Activated naive CD8-positive, alpha-beta T cell treated with anti-CD3 and anti-CD28 coated beads, Interleukin-2, amount 50 U/mL, for 24 hours (primary cell): ENCODE results near the gene CHST11.
A peak's percentile ranks its signal among the peaks of the same experiment; 100 is the strongest.

Source experiments
- ATAC-seq: fragments of 150-1000 bp; cut with Tn5 transposase; one replicate; pipeline ENCODE4 v1.10.0; 2021
- DNase-seq: peaks from one replicate; pipeline ENCODE4 v3.0.0; 2021
- H3K27ac Mint-ChIP-seq: one replicate; pipeline ENCODE4 v1.8.0; 2021; ENCODE audit warnings: mild to moderate bottlenecking, mixed read lengths
- H3K27me3 Mint-ChIP-seq: one replicate; pipeline ENCODE4 v1.8.0; 2021; ENCODE audit warnings: mixed read lengths
- H3K36me3 Mint-ChIP-seq: one replicate; pipeline ENCODE4 v1.8.0; 2021; ENCODE audit warnings: low read depth, mixed read lengths
- H3K4me1 Mint-ChIP-seq: one replicate; pipeline ENCODE4 v1.8.0; 2021; ENCODE audit warnings: mixed read lengths
- H3K4me3 Mint-ChIP-seq: one replicate; pipeline ENCODE4 v1.8.0; 2021; ENCODE audit warnings: mild to moderate bottlenecking, moderate library complexity, mixed read lengths
- H3K9me3 Mint-ChIP-seq: one replicate; pipeline ENCODE4 v1.8.0; 2021; ENCODE audit warnings: mixed read lengths

Gene CHST11

DNA sequence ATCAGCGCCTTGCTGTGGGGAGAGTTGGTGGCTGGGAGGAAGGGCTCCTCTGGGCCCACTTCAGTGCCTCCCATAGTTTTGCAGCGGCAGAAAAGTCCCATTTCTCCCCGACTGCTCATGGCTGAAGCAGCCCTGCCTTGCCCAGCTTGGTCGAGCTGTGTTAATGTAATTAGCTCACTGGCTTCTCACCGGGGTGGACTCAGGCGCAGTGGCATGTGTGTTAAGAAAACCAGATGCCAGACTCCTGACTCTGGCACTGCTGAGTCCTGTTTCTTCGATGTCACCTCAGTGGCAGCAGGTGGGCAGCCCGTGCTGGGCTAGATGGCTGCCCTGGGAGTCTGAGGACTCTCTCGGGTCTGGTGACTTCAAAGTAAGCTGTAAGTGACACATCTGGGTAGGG lies 47.4 kb downstream of the CHST11 start:
- Mint-ChIP-seq H3K4me3 (no peak overlapping the region), H3K4me1 (peaks cover 83% of the 10 kb centered on the region), H3K36me3 (peaks cover 9% of the 10 kb centered on the region), H3K27me3 (no peaks in the 10 kb centered on the region), H3K9me3 (peaks cover 5% of the 10 kb centered on the region), H3K27ac (no peak overlapping the region)
- ATAC-seq (no peak), DNase-seq (no peak)

DNA sequence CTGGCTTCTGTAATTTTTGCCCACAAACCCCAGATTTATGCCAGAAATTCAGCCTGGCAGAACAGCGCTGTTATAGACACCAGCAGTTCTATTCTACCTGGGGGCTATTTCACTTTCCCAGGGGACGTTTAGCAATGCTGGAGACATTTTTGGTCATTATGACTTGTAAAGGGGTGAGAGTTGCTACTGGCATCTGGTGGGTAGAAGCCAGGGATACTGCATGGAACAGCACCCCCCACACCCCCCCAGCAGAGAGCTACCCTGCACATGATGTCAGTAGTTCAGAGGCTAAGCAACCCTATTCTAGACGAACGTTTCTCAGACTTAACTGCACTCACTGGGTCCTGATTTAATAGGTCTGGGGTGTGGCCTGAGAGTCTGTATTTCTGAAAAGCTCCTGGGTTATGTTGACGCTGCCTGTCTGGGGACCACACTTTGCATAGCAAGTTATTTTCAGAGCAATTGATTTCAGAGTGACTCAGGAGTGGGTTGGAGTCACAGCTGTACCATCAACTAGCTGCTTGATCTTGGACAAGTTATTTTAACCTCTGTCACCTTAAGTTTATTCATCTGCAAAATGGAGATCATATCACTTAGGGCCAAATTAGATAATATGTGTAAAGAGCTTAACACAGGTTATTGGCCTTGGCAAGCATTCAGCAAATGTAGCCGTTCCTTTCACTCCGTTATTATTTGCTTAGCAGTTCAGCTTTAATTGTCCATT lies 48.5 kb downstream of the CHST11 start:
- Mint-ChIP-seq H3K27me3 (no peaks in the 10 kb centered on the region), H3K4me1 (peaks cover 83% of the 10 kb centered on the region), H3K9me3 (peaks cover 7% of the 10 kb centered on the region), H3K4me3 (no peak overlapping the region), H3K36me3 (peaks cover 9% of the 10 kb centered on the region), H3K27ac (no peak overlapping the region)
- ATAC-seq (no peak), DNase-seq (no peak)

DNA sequence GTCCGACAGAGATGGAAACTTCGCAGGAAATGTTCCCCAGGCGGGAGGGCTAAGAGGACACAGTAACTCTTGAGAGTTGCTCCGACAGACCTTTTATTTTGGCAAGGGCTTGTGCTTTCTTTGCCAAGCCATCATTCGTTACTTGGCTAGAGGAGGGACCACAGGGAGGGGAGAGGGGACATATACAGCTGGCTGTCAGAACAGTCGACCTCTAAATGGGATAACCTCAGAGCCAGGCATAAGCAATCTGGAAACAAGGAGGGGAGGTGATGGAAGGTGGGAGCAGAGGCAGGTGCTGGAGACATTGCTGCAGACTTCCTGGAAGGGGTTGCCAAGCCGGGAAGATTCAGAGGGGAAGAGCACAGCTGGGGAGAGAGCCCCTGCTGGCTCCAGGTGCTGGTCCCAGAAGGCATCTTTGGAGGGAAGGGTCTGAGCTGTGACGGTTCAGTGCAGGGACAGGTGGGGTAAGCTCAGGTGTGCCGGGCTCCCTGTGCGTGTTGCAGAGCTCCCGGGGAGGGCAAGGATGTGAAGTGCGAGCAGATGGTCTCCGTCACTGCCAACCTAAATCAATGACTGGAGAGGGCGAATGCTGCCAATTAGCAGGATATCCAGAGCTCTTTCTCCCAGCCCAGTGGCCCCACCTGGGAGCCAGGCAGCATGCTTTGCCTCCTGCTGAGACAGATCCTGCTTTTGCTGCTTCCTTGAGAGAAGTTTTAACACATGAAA lies 50.1 kb downstream of the CHST11 start:
- no peak for DNase-seq
- no peak overlapping the region for H3K4me3 Mint-ChIP-seq
- H3K4me1 Mint-ChIP-seq: peaks cover 79% of the 10 kb centered on the region
- H3K27me3 Mint-ChIP-seq: no peaks in the 10 kb centered on the region
- no peak overlapping the region for H3K27ac Mint-ChIP-seq
- ATAC-seq: no peak
- peaks cover 9% of the 10 kb centered on the region for H3K36me3 Mint-ChIP-seq
- peaks cover 7% of the 10 kb centered on the region for H3K9me3 Mint-ChIP-seq

DNA sequence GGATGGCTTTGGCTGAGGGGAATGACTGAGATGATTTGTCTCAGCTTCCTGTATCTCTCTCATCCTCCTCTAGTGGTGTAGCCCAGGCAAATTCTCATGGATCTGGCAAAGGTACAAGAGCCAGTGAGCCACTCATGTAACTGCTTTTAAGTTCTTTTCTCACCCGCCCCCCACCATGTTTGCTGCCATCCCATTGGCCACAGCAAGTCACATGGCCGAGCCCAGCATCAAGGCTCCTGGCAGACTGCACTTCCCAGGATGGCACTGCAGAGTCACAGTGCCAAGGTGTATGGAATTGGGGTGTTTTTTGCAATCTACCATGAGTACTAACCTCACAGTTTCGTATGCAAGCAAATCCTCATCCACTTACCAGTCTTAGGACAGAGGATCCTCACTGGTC lies 50.9 kb downstream of the CHST11 start:
- DNase-seq (no peak), ATAC-seq (no peak)
- Mint-ChIP-seq H3K4me1 (peaks cover 73% of the 10 kb centered on the region), H3K27ac (no peak overlapping the region), H3K36me3 (peaks cover 5% of the 10 kb centered on the region), H3K4me3 (no peak overlapping the region), H3K27me3 (no peaks in the 10 kb centered on the region), H3K9me3 (peaks cover 7% of the 10 kb centered on the region)

DNA sequence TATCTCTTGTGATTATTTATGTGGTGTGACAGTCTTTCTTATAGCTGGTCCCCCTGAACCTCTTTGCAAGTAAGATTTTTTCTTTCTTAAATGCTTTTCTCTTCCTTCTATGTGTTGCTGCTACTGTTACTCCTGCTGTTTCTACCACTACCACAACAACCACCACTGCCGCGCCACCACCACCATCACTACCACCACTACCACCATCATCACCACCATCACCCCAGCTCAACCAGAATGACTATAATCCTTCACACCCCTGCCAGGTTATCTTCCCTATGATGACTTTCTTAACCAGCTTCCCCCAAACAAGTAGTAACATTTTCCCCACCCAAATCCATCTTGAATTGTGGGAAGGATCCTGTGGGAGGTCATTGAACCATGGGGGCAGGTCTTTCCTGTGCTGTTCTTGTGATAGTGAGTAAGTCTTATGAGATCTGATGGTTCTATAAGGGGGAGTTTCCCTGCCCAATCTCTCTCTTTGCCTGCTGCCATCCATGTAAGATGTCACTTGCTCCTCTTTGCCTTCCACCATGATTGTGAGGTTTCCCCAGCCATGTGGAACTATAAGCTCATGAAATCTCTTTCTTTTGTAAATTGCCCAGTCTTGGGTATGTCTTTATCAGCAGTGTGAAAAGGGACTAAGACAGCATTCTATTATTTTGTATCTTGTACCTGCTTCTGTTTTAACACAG lies 52.2 kb downstream of the CHST11 start:
- Mint-ChIP-seq H3K4me1 (peaks cover 65% of the 10 kb centered on the region), H3K27me3 (no peaks in the 10 kb centered on the region), H3K27ac (peak overlapping the region; percentile 57), H3K9me3 (peaks cover 7% of the 10 kb centered on the region), H3K36me3 (no peaks in the 10 kb centered on the region), H3K4me3 (peak overlapping the region; percentile 5)
- DNase-seq (no peak), ATAC-seq (no peak)

DNA sequence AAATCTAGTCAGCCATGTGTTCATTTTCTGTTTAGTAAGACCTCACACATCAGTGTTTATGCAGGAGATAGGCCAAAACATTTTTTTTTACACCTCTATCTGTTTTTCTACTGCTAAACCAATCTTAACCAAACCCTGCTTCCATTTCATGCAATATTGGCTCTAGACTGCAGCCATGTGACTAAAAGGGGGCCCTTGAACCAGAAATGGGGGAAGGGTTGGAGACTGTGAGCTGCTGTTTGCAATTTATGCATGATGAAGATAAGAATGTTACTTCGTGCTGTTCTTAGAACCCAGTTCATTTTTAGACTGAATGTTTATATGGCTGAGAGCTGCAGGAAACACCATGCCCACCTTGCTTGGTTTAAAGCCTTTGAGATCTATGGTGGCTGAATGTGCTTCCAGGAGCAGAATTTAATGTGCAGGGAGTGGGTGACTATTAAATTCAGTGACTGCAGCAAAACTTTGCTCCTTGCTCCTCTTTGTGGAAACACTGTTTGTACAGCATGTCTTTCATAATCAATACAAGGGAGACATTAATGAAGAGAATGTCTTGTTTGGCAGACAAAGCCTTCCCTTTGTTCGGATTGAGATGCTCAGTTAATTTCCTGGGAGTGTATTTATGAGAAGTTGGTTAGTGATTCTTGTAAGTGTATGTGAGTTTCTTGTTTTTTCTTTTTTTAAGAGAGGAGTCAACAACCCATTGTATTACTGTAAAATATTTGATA lies 53.6 kb downstream of the CHST11 start:
- H3K4me3 Mint-ChIP-seq: no peak overlapping the region
- DNase-seq (no peak), ATAC-seq (no peak)
- H3K27me3 Mint-ChIP-seq: no peaks in the 10 kb centered on the region
- no peak overlapping the region for H3K27ac Mint-ChIP-seq
- H3K4me1 Mint-ChIP-seq: peaks cover 61% of the 10 kb centered on the region
- H3K36me3 Mint-ChIP-seq: no peaks in the 10 kb centered on the region
- peaks cover 7% of the 10 kb centered on the region for H3K9me3 Mint-ChIP-seq

DNA sequence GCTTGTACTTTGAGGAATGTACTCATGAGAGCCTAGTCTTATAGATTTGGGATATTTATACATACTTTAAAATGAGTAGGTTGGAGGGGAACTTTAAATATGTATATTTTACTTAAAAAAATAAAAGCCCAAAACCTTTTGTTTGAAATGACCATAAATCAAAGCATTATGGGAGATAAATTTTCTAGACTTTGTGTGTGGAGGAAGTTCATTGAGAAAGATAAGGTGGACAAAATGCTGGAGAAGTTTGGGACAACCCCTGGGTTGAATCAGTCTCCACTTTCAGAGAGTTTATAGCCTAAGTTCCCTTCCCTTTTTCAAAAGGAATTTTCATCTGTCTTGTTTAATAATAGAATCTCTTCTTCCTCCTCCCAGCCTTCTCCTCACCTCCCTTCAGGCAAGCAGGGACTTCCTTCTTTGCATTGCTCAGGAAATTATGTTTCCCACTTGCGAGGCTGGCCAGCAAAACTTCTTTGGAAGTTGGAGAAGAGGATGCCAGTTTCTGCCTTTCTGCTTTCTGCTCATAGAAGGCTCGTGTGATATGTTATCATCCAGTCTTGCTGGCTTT lies 54.2 kb downstream of the CHST11 start:
- no peaks in the 10 kb centered on the region for H3K36me3 Mint-ChIP-seq
- H3K9me3 Mint-ChIP-seq: peaks cover 7% of the 10 kb centered on the region
- DNase-seq (no peak), ATAC-seq (no peak)
- H3K4me3 Mint-ChIP-seq: no peak overlapping the region
- no peaks in the 10 kb centered on the region for H3K27me3 Mint-ChIP-seq
- H3K27ac Mint-ChIP-seq: no peak overlapping the region
- peaks cover 62% of the 10 kb centered on the region for H3K4me1 Mint-ChIP-seq

DNA sequence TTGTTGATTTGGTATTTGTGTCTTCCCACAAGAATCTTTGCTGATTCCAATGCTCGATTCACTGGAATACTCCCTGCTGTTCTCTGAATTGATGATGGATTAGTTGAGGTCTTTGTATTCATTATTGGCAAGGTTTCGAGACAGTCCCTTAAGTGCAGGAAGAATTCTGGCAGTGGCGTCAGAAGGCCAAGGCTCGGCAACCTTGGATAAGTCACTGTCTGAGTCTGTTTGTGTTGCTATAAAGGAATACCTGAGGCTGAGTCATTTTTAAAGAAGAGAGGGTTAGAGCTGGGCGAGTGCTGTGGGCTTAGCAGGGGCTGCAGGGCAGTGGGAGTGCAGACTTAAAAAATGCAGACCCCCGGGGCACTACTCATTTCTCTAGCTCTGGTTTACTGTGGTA lies 56.9 kb downstream of the CHST11 start:
- DNase-seq (no peak), ATAC-seq (no peak)
- Mint-ChIP-seq H3K27ac (no peak overlapping the region), H3K36me3 (no peaks in the 10 kb centered on the region), H3K4me1 (peaks cover 55% of the 10 kb centered on the region), H3K4me3 (no peak overlapping the region), H3K9me3 (peaks cover 6% of the 10 kb centered on the region), H3K27me3 (no peaks in the 10 kb centered on the region)

DNA sequence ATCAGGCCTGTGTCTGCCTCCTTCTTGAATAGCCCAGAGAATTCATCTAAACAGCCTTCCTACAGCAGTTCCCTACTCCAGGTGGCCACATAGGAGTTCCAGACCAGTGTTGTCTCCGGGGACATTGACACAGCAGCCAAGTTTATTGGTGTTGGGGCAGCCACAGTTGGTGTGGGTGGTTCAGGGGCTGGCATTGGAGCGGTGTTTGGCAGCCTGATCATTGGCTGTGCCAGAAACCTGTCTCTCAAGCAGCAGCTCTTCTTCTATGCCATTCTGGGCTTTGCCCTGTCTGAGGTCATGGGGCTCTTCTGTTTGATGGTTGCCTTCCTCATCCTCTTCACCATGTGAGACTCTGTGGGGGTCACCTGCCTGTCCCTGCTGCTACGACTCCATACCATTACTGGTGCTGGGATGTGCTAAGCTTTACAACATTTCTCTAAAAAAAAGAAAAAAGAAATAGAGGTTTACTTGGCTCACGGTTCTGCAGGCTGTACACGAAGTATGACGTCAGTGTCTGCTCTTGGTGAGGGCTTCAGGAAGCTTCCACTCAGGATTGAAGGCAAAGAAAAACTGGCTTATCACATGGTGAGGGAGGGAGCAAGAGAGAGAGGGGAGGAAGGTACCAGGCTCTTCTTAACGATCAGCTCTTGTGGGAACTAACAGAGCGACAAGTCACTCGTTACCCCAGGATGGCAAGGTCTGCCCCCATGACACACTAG lies 57.5 kb downstream of the CHST11 start:
- Mint-ChIP-seq H3K9me3 (peaks cover under 1% of the 10 kb centered on the region), H3K4me1 (peaks cover 54% of the 10 kb centered on the region), H3K4me3 (no peak overlapping the region), H3K27ac (no peak overlapping the region), H3K36me3 (no peaks in the 10 kb centered on the region), H3K27me3 (no peaks in the 10 kb centered on the region)
- DNase-seq (no peak), ATAC-seq (no peak)

DNA sequence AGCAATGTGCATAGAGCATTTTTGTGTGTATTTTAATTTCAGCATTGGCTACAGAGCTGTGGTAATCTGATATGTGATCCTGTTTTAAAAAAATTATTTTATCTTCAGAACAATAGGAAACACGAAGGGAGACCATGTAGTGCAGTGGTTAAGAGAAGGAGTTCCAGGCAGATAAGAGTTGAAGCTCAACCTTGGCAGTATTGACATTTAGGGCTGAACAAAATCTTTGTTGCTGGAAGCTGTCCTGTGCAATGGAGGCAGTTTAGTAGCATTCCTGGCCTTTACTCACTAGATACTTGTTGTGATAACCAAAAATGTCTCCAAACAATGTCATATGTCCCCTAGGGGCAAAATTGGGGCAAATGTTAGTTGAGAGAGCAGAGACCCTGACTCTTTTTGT lies 59.2 kb downstream of the CHST11 start:
- no peaks in the 10 kb centered on the region for H3K36me3 Mint-ChIP-seq
- H3K27me3 Mint-ChIP-seq: no peaks in the 10 kb centered on the region
- no peak overlapping the region for H3K27ac Mint-ChIP-seq
- H3K4me3 Mint-ChIP-seq: no peak overlapping the region
- DNase-seq (no peak), ATAC-seq (no peak)
- H3K9me3 Mint-ChIP-seq: no peaks in the 10 kb centered on the region
- peaks cover 56% of the 10 kb centered on the region for H3K4me1 Mint-ChIP-seq

DNA sequence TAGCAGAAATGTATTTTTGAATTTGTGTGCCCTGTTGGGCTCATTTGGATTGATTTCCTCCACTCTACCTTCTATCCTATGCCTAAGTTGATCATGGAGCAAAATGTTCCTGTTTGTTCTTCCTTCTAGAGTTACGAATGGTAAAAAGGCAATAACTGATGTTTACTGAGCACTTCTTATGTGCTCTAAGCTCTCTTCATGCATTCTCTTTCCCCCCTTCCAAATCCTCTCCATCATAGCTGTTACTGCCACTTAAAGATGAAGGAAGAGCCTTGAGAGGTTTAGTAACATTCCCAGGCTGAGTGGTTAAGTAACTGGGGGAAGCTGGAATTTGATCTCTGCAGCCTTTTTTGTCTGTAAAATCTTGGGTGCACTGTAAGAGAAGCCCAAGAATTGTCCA lies 60.1 kb downstream of the CHST11 start:
- H3K4me3 Mint-ChIP-seq: no peak overlapping the region
- no peak for DNase-seq

DNA sequence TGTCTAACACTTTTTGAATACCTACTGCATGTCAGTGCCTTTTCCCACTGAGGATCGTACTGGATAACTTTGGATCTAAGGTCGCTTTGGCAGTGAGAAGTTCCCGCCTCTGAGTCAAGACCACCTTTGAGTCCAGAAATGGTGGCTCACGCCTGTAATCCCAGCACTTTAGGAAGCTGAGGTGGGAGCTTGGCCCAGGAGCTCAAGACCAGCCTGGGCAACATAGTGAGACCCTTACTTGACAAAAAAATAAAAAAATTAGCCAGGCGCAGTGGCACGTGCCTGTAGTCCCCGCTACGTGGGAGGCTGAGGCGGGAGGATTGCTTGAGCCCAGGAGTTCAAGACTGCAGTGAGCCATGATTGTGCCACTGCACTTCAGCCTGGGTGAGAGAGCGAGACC lies 61.1 kb downstream of the CHST11 start:
- DNase-seq (no peak), ATAC-seq (no peak)
- peaks cover 64% of the 10 kb centered on the region for H3K4me1 Mint-ChIP-seq
- H3K9me3 Mint-ChIP-seq: no peaks in the 10 kb centered on the region
- no peak overlapping the region for H3K4me3 Mint-ChIP-seq
- H3K27me3 Mint-ChIP-seq: no peaks in the 10 kb centered on the region
- no peak overlapping the region for H3K27ac Mint-ChIP-seq
- H3K36me3 Mint-ChIP-seq: peaks cover 2% of the 10 kb centered on the region

More for the DNA sequence above, 60.1 kb downstream of the CHST11 start:
- Mint-ChIP-seq H3K27ac (no peak overlapping the region), H3K4me1 (peaks cover 58% of the 10 kb centered on the region), H3K9me3 (no peaks in the 10 kb centered on the region), H3K36me3 (peaks cover 2% of the 10 kb centered on the region), H3K27me3 (no peaks in the 10 kb centered on the region)
- ATAC-seq: no peak

DNA sequence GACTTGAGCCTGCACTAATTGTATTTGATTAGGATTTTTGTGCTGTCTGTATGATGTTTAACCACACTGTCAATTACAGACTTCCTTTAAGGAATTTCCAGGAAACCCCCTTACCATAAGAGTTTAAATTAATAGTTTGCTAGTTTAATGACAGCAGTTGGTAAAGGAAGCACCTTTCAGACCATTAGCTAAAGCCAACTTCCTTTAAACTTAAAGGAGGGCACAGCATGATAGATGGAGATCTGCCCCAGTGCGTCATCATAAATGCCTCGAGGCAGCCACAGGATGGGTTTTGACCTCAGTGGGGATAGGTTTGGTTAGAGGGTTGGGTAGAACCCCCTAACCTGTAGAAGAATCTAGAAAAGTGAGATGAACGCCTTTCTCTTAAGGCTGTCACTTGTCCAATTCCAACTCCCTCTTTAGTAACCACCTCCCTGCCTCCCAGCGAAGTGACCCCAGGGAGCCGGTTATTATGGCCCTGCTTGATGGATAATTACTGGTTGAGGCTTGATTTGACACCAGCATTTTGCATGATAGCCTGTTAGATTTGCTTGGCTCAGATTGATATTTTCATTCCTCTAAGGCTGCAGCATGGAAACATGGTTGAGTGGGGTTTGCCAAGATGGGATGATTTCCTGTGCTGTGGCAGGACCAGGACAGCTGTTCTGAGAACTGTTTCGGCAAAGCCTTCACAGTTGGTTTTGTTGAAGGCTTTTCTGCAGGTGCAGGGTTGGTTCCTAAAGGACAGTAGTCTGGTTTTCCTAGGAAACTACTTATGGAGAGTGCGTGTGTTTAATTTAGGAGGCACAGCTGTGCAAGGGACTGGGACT lies 62.7 kb downstream of the CHST11 start:
- Mint-ChIP-seq H3K27me3 (no peaks in the 10 kb centered on the region), H3K36me3 (peaks cover 3% of the 10 kb centered on the region), H3K4me1 (peaks cover 77% of the 10 kb centered on the region), H3K4me3 (no peak overlapping the region), H3K9me3 (no peaks in the 10 kb centered on the region), H3K27ac (peak overlapping the region; percentile 64)
- DNase-seq (peak; percentile 41), ATAC-seq (peak; percentile 79)
